22Rv1 (cell line): ENCODE measurements around the gene WFS1.

Source experiments
- ZFX ChIP-seq: fragments of 450-650 bp; IDR thresholded peaks from 2 replicates; pipeline ENCODE4 v1.6.1; 2017; ENCODE audit warnings: antibody characterized with exemption, borderline replicate concordance
- TF ChIP-seq, protein P1 (sequence below): fragments of 450-650 bp; IDR thresholded peaks from 2 replicates; pipeline ENCODE4 v1.5.1; 2017; ENCODE audit warnings: mild to moderate bottlenecking

GRCh38 chr4:6287017-6287788 lies 17.6 kb downstream of the WFS1 start:
- TF ChIP-seq, protein P1, sequence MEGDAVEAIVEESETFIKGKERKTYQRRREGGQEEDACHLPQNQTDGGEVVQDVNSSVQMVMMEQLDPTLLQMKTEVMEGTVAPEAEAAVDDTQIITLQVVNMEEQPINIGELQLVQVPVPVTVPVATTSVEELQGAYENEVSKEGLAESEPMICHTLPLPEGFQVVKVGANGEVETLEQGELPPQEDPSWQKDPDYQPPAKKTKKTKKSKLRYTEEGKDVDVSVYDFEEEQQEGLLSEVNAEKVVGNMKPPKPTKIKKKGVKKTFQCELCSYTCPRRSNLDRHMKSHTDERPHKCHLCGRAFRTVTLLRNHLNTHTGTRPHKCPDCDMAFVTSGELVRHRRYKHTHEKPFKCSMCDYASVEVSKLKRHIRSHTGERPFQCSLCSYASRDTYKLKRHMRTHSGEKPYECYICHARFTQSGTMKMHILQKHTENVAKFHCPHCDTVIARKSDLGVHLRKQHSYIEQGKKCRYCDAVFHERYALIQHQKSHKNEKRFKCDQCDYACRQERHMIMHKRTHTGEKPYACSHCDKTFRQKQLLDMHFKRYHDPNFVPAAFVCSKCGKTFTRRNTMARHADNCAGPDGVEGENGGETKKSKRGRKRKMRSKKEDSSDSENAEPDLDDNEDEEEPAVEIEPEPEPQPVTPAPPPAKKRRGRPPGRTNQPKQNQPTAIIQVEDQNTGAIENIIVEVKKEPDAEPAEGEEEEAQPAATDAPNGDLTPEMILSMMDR, result no peak
- TF ChIP-seq ZFX, result no peak
